ENCODE results near the gene NPAS2. TPM values are rescaled to one million over a fixed set of nuclear protein-coding genes. Genes with fewer than 3 reads are reported as not detected.

NPAS2 gene
- total and polyA plus RNA-seq, 4 donors, result 5.9 to 17.1 (median 10.4) TPM

DNA sequence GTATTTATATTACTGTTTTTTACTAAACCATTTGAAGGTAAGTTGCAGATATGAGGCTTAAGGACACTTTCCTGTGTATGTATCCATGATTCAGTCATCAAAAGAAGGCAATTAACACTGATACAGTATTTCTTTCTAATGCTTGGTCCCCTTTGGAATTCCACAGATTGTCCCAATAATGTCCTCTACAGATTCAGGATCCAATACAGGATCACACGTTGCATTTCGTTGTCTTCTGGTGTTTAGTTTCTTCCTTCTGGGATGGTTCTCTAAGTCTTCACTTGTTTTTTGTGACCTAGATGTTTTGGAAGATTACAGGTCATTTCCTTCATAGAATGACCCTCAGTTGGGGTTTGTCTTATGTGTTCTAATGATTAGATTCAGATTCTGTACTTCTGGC is 40.0 kb downstream of the NPAS2 start:
- Histone ChIP-seq H3K4me1 (ENCODE audit: control insufficient read depth in 5 of 5, insufficient read depth in 5 of 5, low read length in 5 of 5) (peaks cover 0 to 20% (median 0%) of the 10 kb centered on the region in 5 donors), H3K36me3 (ENCODE audit: control insufficient read depth in 4 of 4, insufficient read depth in 4 of 4, low read length in 4 of 4) (no peaks in the 10 kb centered on the region), H3K9me3 (ENCODE audit: control insufficient read depth in 4 of 4, insufficient read depth in 3 of 4, low read length in 3 of 4) (no peaks in the 10 kb centered on the region), H3K9ac (ENCODE audit: insufficient read depth in 1 of 2, low read length in 2 of 2) (no peak overlapping the region), H3K27me3 (ENCODE audit: control insufficient read depth in 3 of 3, insufficient read depth in 3 of 3, low read length in 2 of 3) (no peaks in the 10 kb centered on the region), H3K4me3 (no peak overlapping the region), H3K27ac (ENCODE audit: low read depth in 1 of 2, low read length in 1 of 2) (no peak overlapping the region)
- ATAC-seq (ENCODE audit: insufficient read depth, low FRiP score), result no peak
- 92 to 94% methylated on average over 2 of the region's 2 CpGs for WGBS, 2 donors
- DNase-seq, result no peak
- TF ChIP-seq, protein P1, sequence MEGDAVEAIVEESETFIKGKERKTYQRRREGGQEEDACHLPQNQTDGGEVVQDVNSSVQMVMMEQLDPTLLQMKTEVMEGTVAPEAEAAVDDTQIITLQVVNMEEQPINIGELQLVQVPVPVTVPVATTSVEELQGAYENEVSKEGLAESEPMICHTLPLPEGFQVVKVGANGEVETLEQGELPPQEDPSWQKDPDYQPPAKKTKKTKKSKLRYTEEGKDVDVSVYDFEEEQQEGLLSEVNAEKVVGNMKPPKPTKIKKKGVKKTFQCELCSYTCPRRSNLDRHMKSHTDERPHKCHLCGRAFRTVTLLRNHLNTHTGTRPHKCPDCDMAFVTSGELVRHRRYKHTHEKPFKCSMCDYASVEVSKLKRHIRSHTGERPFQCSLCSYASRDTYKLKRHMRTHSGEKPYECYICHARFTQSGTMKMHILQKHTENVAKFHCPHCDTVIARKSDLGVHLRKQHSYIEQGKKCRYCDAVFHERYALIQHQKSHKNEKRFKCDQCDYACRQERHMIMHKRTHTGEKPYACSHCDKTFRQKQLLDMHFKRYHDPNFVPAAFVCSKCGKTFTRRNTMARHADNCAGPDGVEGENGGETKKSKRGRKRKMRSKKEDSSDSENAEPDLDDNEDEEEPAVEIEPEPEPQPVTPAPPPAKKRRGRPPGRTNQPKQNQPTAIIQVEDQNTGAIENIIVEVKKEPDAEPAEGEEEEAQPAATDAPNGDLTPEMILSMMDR (IDR thresholded peaks at IDR 0.05; ENCODE audit: control extremely low read depth, extremely low read depth), result no peak

DNA sequence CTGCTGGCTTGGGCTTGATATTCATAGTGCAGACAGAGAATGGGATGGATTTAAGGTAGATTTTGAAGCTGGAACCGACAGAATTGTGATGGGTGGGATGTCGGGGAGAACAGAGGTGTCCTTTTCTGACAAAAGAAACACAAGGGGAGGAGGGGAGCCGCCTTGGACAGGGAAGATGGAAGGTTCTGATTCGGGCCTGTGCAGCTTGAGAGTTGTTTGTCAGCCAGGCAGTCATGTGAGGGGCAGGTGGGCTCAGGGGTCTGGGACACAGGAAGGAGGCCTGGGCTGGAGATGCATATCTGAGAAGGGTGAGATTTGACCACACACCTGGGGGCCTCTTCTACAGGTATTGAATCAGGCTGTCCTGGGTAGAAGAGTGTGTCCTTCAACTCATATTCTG is 41.4 kb downstream of the NPAS2 start:
- H3K9me3 ChIP-seq (ENCODE audit: control insufficient read depth in 4 of 4, insufficient read depth in 3 of 4, low read length in 3 of 4), result no peaks in the 10 kb centered on the region
- no peaks in the 10 kb centered on the region for H3K36me3 ChIP-seq (ENCODE audit: control insufficient read depth in 4 of 4, insufficient read depth in 4 of 4, low read length in 4 of 4)
- H3K9ac ChIP-seq (ENCODE audit: insufficient read depth in 1 of 2, low read length in 2 of 2), result no peak overlapping the region
- H3K4me3 ChIP-seq, result no peak overlapping the region
- no peak overlapping the region for H3K27ac ChIP-seq (ENCODE audit: low read depth in 1 of 2, low read length in 1 of 2)
- ATAC-seq (ENCODE audit: insufficient read depth, low FRiP score) (no peak), DNase-seq (no peak)
- H3K27me3 ChIP-seq (ENCODE audit: control insufficient read depth in 3 of 3, insufficient read depth in 3 of 3, low read length in 2 of 3), result no peaks in the 10 kb centered on the region
- WGBS, 2 donors, result 89 to 91% methylated on average over 4 of the region's 4 CpGs
- TF ChIP-seq, protein P1 (IDR thresholded peaks at IDR 0.05; ENCODE audit: control extremely low read depth, extremely low read depth), result no peak
- peaks cover 0 to 20% (median 0%) of the 10 kb centered on the region in 5 donors for H3K4me1 ChIP-seq (ENCODE audit: control insufficient read depth in 5 of 5, insufficient read depth in 5 of 5, low read length in 5 of 5)

DNA sequence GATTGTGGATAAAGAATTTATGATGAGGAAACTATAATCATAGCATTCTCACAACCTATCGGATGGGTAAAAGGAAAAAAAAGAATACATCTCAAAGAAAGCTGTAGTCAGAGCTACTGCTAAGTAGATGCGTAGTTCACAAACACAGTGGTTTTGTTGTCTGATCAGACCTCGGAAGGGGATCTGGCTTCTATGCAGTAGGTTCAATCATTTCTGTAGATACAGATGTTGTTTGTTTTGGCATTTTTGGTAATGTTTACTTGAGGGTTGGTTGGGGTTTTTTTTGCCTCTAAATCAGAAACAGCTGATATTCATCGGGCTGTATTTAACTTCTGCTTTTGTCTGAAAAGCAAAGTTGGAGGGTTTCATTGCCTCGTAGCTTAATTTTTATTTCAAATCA is 42.1 kb downstream of the NPAS2 start:
- 64 to 77% methylated on average over 5 of the region's 5 CpGs for WGBS, 2 donors
- ATAC-seq (ENCODE audit: insufficient read depth, low FRiP score) (no peak), DNase-seq (no peak)
- Histone ChIP-seq H3K4me1 (ENCODE audit: control insufficient read depth in 5 of 5, insufficient read depth in 5 of 5, low read length in 5 of 5) (peaks cover 0 to 20% (median 0%) of the 10 kb centered on the region in 5 donors), H3K27me3 (ENCODE audit: control insufficient read depth in 3 of 3, insufficient read depth in 3 of 3, low read length in 2 of 3) (no peaks in the 10 kb centered on the region), H3K9me3 (ENCODE audit: control insufficient read depth in 4 of 4, insufficient read depth in 3 of 4, low read length in 3 of 4) (no peaks in the 10 kb centered on the region), H3K27ac (ENCODE audit: low read depth in 1 of 2, low read length in 1 of 2) (no peak overlapping the region), H3K36me3 (ENCODE audit: control insufficient read depth in 4 of 4, insufficient read depth in 4 of 4, low read length in 4 of 4) (no peaks in the 10 kb centered on the region), H3K9ac (ENCODE audit: insufficient read depth in 1 of 2, low read length in 2 of 2) (no peak overlapping the region), H3K4me3 (no peak overlapping the region)
- TF ChIP-seq, protein P1 (IDR thresholded peaks at IDR 0.05; ENCODE audit: control extremely low read depth, extremely low read depth), result no peak

DNA sequence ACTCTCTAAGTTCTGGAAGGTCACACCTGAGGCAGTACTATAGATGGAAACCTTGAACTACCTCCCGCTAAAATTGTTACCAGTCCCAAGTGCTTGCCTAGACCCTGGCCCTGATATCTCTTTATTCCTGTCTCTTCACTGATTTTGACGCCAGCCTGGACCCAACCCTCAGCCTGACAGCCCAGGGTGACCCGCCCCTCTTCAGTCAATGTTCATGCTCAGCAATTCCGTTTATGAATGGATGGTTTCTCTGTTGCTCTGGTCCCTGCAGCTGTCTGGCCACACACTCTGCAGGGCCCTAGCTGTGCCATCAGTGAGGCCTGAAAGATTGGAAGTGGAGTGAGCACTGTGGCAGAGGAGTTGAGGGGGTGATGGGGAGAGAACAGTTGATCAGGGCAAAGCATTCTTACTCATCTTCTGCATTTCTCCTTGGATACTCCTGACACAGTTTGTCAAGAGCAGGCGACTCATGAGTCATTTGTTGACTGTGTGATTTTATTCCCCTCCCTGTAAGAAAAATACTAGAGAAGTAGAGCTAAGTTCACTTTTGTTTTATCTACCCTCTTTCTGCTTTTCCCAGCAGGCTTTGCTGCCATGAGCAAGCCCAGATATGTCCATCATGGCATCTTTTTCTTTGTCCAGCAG is 46.0 kb downstream of the NPAS2 start:
- DNase-seq (no peak), ATAC-seq (ENCODE audit: insufficient read depth, low FRiP score) (no peak)
- WGBS, 2 donors, result 84 to 95% methylated on average over 5 of the region's 5 CpGs
- Histone ChIP-seq H3K9me3 (ENCODE audit: control insufficient read depth in 4 of 4, insufficient read depth in 3 of 4, low read length in 3 of 4) (peaks cover 0 to 6% (median 0%) of the 10 kb centered on the region in 4 donors), H3K27me3 (ENCODE audit: control insufficient read depth in 3 of 3, insufficient read depth in 3 of 3, low read length in 2 of 3) (no peaks in the 10 kb centered on the region), H3K4me1 (ENCODE audit: control insufficient read depth in 5 of 5, insufficient read depth in 5 of 5, low read length in 5 of 5) (peaks cover 0 to 8% (median 0%) of the 10 kb centered on the region in 5 donors), H3K4me3 (no peak overlapping the region), H3K36me3 (ENCODE audit: control insufficient read depth in 4 of 4, insufficient read depth in 4 of 4, low read length in 4 of 4) (no peaks in the 10 kb centered on the region), H3K27ac (ENCODE audit: low read depth in 1 of 2, low read length in 1 of 2) (no peak overlapping the region), H3K9ac (ENCODE audit: insufficient read depth in 1 of 2, low read length in 2 of 2) (no peak overlapping the region)
- TF ChIP-seq, protein P1 (IDR thresholded peaks at IDR 0.05; ENCODE audit: control extremely low read depth, extremely low read depth), result no peak
